Forelimb muscle (tissue), 1 donor: ENCODE data around the gene CACNG8. TPM values are rescaled to one million over a fixed set of nuclear protein-coding genes. Genes with fewer than 3 reads are reported as not detected.

Experiments used
- DNase-seq: peaks from one replicate; pipeline ENCODE4 v3.0.0-alpha.2; 2013; ENCODE audit warnings: low read depth
- polyA plus RNA-seq: library from polyadenylated mRNA; unstranded; fragments of 120-200 nt; gene quantifications from one replicate; pipeline ENCODE4 v1.2.1, GENCODE V29; 2013; ENCODE audit not compliant: insufficient read length

Gene CACNG8
- polyA plus RNA-seq, 1 donor, result 0.91 TPM

DNA sequence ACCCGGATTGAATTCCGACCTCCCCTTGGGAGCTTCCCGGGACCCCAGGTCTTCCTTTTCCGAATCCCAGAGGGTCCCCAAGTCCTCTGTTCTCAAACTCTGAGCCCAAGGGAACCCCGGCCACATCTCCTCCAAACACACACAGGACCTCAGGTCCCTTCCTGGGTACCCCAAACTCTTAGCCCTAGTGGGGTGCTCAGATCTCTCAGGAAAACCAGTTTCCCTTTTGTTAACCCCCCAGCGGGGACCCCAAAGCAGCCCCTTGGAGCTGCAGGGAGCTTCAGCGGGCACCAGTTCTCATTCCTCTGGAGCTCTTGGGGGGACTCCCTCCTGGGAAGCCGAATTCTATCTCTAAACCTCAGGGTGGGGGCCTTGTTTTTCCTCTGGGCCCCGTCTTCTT is 29.5 kb downstream of the CACNG8 start:
- DNase-seq, result no peak

DNA sequence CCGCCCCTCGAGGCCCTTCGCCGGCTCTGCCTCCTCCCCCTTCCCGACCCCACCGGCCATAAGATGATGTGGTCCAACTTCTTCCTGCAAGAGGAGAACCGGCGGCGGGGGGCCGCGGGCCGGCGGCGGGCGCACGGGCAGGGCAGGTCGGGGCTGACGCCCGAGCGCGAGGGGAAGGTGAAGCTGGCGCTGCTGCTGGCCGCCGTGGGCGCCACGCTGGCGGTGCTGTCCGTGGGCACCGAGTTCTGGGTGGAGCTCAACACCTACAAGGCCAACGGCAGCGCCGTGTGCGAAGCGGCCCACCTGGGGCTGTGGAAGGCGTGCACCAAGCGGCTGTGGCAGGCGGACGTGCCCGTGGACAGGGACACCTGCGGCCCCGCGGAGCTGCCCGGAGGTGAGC is 30.1 kb downstream of the CACNG8 start:
- no peak for DNase-seq

DNA sequence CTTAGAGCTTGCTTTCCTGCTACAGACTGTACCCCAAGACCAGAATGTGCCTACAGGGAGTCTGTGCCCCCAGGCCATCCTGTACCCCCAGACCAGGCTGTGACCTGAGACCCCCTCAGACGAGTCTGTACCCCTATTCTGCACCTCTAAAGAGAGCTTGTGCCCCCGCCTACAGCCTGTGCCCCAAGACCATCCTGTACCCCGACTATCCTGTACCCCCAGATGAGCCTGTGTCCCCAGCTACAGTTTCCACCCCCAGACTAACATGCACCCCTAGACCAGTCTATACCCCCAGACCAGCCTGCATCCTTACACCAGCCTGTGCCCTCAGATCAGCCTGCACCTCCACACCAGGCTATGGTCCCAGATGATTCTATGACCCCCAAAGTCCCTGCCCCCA is 30.7 kb downstream of the CACNG8 start:
- DNase-seq, result no peak

DNA sequence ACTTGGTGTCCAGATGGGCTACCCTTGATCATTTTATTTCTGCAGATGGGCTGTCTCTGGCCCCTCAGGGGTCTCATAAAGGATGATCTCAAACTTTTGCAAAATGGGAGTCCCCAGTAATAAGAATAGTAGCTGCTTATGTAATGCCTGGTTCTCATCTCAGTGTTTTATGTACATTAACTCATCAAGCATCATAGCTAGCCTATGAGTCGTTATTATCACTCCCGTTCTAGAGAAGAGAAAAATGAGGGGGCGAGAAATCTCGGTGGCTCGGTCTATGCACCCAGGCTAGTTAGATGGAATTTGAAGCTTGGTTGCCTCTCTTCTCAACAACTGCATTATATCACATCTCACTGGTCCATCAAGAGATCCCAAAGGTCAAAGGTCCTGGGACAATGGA is 32.1 kb downstream of the CACNG8 start:
- DNase-seq, result no peak

DNA sequence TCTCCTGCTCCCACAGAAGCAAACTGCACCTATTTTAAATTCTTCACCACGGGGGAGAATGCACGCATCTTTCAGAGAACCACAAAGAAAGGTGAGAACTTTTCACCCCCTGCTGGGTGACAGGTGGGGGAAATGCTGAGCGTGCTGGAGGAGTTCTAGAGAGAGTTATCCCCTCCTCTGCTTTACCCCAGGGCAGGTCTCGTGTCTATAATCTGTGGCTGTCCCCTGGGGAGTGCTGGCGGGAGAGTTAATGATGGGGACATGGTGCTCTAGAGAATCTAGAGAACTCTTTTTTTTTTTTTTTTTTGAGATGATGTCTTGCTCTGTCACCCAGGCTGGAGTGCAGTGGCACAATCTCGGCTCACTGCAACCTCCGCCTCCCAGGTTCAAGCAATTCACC is 35.5 kb downstream of the CACNG8 start:
- DNase-seq, result no peak

DNA sequence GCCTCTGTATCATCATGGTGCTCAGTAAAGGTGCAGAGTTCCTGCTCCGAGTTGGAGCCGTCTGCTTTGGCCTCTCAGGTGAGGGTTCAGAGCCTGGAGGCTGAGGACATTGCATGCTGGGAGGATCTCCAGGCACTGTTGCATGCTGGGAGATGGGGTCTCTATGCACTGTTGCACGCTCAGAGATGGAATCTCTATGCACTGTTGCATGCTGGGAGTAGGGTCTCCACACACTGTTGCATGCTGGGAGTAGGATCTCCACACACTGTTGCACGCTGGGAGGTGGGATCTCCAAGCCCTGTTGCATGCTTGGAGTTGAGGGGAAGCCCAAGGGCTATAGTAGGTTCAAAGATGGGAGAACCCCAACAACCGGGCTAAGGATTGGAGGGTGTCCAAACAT is 37.0 kb downstream of the CACNG8 start:
- no peak for DNase-seq

DNA sequence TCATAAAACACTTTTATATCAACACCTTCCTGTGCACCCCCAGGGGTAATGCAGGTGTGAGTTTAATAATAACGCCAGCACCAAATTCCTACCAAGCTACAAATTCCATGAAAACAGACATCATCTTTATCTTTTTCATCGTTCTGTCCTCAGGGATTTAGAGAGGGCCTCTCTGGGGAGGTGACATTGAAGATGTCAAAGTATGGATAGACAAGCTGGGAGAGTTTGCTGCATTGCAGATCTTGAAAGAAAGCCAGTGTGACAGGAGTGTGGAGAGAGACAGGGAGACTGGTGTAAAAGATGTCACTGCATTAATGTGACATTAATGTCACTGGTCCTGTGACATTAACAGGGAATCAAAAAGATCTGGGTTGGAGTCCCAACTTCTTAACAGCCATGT is 38.8 kb downstream of the CACNG8 start:
- no peak for DNase-seq

DNA sequence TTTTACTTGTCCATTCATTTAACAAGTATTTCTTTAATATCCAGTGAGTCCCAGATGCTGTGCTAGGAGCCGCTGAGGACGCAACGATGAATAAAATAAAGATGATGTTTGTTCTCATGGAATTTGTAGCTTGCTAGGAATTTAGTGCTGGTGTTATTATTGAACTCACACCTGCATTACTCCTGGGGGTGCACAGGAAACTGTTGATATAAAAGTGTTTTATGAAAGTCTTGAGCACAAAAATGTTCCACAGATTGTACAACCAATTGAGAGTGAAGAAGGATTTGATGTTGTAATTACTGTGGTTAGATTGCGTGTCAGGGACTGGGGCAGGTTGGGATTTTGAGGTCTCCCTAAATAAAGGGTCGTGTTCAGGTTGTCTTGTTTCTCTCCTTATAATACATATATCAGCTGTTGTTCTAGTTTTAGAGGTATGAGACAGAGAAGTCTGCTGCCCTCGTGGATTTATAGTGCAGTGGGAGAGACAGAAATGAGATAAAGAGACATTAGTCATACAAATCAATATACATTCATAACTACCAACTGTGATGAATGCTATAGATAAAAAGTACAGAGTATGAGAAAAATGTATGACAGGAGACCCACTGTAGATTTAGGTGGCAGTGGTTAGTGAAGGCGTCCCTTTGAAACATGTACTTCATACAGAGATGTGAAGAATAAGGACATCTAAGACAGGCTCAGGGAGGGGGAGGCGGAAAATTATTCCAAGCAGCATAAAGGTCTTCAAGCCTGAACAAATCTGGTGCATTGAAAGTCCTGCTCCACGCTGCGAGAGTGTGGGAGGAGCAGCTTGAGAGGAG is 40.0 kb downstream of the CACNG8 start:
- DNase-seq, result no peak

DNA sequence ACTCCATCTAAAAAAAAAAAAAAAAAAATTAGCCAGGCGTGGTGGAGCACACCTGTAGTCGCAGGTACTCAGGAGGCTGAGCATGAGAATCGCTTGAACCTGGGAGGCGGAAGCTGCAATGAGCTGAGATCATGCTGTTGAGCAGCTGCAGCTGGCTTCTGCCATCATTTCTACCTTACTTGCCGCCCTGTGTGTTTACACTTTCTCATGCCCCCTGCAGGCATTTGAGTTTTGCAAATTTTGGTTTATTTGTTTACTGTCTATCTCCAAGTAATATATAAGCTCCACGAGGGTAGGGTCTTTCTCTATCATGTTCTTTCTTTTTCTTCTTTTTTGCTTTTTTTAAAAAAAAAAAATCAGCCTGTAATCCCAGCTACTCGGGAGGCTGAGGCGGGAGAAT is 46.7 kb downstream of the CACNG8 start:
- no peak for DNase-seq

DNA sequence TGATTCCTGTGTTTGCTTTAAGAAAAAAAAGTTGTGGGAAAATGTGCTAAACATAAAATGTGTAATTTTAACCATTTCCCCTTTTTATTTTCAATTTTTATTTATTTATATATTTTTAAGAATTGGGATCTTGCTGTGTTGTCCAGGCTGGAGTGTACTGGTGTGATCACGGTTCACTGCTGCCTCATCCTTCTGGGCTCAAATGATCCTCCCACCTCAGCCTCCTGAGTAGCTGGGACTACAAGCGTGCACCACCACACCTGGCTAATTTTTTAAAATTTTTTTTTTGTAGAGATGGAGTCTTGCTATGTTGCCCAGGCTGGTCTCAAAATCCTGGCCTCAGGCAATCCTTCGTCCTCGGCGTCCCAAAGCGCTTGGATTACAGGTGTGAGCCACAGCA is 47.7 kb downstream of the CACNG8 start:
- no peak for DNase-seq

DNA sequence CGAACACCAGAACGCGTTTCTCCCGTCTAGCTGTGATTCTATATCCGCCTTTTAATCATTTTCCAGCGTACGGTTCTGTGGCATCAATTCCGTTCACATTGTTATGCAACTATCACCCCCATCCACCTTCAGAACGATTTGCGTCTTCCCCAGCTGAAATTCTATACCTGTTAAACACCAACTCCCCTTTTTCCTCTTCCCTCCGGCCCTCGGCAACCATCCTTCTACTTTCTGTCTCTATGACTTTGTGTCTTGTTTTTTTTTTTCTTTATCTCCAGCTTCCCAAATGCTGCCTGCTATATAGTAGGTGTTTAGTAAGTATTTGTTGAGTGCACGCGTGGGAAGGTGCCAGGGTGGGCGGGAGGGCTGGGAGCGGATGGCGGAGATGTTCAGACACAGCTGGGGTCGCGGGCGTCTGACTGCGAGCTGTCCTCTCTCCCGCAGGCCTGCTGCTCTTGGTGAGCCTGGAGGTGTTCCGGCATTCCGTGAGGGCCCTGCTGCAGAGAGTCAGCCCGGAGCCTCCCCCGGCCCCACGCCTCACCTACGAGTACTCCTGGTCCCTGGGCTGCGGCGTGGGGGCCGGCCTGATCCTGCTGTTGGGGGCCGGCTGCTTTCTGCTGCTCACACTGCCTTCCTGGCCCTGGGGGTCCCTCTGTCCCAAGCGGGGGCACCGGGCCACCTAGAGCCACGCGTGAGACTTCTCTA is 48.9 kb downstream of the CACNG8 start:
- no peak for DNase-seq

DNA sequence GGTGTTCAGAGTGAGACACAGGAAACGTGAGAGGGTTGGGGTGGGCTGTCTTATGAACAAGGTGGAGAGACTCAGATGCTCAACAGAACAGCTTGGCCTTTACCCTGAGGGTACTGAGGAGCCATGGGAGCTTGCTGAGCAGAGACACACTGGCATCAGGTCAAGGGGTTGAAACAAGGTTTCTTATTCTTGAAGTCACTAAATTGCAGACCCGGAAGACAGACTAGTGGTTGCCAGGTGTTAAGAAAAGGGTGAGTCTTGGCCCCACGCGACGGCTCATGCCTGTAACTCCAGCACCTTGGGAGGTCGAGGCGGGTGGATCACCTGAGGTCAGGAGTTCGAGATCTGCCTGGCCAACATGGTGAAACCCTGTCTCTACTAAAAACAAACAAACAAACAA is 51.1 kb downstream of the CACNG8 start:
- no peak for DNase-seq

DNA sequence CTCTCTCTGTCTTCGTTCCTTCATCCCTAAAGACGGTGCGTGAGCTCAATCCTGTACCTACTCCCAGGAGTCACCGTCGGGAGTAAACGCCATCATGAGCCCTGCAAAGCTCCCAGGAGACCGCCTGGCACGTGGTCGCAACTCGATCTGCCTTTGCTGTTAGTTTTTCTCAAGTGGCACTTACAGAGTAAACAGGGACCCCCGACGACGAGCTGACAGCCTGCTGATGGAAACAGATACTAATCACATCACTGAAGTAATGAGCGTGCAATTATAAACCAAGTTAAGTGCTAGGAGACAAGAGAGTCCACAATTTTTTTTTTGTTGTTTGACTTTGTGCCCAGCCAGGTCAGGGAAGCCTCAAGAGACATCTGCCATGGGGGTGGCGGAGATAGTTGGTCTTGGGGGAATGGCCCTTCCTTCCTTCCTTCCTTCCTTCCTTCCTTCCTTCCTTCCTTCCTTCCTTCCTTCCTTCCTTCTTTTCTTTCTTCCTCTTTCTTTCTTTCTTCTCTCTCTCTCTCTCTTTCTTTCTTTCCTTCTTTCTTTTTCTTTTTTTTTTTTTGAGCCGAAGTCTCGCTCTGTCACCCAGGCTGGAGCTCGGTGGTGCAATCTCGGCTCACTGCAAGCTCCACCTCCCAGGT is 52.3 kb downstream of the CACNG8 start:
- DNase-seq, result no peak

DNA sequence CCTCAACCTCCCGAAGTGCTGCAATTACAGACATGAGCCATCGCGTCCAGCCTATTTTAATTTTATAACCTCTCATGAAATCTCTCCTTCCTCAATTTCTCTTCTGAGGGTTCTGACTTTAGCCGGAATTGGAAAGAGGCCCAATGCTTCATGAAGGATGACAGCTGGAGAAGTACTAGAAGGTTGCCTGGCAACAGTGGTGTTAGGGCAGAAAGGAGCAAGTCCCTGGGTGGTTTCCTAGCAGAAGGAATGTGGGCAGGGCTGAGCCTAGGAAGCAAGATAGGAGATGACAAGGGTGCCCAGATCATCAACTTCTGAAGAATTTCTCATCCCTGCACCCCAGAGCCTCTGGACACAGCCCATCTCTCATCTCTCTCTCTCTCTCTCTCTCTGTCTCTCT is 54.5 kb downstream of the CACNG8 start:
- DNase-seq, result no peak

DNA sequence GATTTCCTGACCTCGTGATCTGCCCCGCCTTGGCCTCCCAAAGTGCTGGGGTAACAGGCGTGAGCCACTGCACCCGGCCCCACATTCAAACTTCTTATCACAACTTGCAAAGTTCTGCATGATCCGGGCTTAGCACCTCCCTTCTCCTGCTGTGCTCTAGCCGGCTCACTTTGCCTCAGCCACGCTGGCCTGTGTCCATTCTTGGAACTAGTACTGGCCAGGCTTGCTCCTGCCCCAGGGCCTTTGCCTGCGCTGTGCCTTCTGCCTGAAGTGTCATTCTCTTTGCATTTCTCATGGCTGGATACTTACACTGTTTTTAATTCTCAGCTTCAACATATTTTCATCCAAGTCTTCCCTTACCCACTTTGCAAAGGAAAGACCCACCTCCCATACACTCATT is 58.6 kb downstream of the CACNG8 start:
- DNase-seq, result no peak

DNA sequence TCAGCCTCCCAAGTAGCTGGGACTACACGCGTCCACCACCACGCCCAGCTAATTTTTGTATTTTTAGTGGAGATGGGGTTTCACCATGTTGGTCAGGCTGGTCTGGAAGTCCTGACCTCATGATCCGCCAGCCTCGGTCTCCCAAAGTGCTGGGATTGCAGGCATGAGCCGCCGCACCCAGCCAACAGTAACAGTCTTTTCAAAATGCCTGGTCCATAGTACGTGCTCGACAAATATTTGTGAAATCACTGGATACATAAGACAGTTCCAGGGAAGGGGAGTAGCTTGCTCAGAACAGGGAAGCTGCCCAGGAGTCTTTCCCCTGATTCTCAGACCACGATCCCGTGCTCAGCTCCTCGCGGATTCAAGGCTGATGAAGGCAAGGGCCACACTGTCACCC is 59.2 kb downstream of the CACNG8 start:
- no peak for DNase-seq

DNA sequence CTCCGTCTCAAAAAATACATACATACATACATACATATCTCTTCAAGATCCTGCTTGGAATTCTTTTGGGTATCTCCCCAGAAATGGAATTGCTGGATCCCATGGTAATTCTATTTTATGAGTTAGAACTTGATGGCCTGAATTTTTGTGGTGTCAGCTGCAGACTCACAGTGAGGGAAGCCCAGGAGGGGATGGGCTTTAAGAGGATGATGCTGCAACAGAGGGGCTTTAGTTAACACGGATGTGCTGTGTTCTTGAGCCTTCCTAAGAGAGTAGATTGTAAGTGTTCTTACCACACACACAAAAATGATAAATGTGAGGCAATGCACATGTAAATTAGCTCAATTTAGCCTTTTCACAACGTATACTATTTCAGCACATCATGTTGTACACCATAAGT is 60.5 kb downstream of the CACNG8 start:
- no peak for DNase-seq

DNA sequence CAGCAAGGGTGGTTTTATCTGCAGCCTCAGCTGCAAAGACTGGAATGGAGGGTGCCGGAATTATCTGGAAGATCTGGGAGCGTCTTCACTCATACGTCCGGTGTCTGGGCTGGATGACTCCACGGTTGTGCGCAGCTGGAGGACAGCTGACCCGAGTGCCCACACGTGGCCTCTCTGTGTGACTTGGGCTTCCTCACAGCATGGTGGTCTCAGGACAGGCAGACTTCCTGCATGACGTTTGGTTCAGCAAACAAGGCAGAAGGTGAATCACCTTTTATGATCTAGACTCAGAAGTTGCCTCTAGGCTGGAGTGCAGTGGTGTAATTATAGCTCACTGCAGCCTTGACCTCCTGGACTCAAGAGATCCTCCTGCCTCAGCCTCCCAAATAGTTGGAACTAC is 61.9 kb downstream of the CACNG8 start:
- no peak for DNase-seq

DNA sequence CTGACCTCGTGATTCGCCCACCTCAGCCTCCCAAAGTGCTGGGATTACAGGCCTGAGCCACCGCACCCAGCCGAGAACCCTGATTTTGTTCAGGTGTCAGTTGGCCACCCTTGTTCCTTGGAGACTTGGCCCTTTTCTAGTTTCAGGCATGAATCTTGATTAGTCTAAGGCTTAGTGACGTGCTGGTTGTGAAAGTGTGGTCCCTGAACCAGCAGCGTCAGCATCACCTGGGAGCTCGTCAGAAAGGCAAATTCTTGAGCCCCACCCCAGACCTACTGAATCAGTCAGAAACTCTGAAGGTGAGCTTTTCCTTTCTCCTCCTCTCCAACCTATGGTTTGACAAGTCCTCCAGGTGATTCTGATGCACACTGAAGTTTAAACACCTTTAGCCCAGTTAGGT is 63.9 kb downstream of the CACNG8 start:
- no peak for DNase-seq

DNA sequence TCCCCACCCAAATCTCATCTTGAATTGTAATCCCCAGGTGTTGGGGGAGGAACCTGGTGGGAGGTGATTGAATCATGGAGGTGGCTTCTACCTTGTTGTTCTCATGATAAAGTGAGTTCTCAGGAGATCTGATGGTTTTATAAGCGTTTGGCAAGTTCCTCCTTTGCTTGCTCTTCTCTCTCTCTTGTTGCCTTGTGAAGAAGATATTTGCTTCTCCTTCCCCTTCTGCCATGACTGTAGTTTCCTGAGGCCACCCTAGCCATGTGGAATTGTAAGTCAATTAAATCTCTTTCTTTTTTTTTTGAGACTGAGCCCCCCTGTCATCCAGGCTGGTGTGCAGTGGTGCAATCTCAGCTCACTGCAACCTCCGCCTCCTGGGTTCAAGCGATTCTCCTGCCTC is 66.6 kb downstream of the CACNG8 start:
- DNase-seq, result no peak

DNA sequence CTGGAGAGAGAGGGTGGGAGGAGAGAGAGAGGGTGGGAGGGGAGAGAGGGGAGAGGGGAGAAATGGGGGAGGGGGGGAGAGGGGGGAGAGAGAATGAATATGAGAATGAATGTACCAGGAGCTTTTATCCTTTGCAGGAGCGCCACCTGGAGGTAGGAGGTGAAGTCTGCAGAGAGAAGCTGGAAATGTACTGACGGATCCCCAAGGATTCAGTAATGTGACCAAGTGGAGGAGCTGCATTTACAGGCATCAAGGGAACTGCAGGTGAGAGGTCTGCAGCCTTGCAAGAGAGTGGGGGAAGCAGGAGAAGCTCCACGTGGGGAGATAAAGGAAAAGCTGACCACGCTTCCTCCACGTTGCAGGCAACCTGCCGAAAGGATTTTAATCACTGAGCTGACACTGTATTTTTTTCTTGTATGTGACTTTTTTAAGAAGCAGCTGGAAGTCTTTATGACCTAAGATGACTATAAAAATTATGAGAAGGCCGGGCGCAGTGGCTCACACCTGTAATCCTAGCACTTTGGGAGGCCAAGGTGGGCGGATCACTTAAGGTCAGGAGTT is 67.3 kb downstream of the CACNG8 start:
- no peak for DNase-seq

DNA sequence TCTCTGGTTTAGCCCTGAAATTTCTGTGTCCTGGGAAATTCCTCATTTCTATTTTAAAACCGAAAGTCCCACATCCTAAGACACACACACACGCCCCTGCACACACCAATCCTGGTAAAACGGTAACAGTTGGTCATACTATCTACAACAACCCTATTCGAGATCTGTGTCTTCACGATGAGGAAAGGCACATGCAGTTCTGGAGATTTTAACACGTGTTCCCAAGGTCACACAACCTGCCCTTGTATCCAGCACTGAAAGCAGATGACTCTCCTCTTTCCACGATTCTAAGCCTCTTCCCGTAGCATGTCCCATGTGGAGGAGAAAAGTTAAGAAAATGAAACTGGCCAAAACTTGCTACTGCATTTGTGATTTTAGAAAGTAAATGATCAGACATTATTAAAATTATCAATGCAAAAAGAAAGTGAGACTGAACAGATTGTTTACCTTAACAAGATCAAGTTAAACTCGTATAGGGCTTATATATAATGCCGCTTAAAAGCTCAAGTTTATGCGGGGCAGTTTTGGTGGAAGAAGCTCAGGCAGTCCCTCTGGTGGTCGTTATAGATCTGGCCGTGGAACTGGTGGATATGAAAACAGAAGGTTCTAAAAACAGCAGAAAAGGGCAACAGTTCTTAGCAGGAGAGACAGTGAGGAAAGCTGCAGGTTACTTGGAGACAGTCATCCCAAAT is 68.3 kb downstream of the CACNG8 start:
- no peak for DNase-seq
